Measurements from ENCODE around the gene C1QL1.

- no peak for TF ChIP-seq POLR2AphosphoS2 (IDR thresholded peaks at IDR 0.05; ENCODE audit: low read depth, low read length)
- no peak for TF ChIP-seq HNF1B (CRISPR knock-in tag; IDR thresholded peaks at IDR 0.05)
- no peak for TF ChIP-seq ZHX1 (CRISPR knock-in tag; IDR thresholded peaks at IDR 0.05; ENCODE audit: low read depth)
- TF ChIP-seq ZNF589 (CRISPR knock-in tag; conservative IDR thresholded peaks at IDR 0.05) = no peak
These were observed 30.5 kb upstream of the C1QL1 start for GRCh38 chr17:44998646-44999045.

Measured in HepG2 (cell line).